ENCODE measurements around the gene SH2D5. TPM values are rescaled to one million over a fixed set of nuclear protein-coding genes. Genes with fewer than 3 reads are reported as not detected.
"Not testable (repeated sequence)": the region's sequence is repeated elsewhere in the genome, so short reads cannot be mapped to it uniquely, and the experiment has no call there.

Gene SH2D5
- polyA plus RNA-seq, 4 donors = 0.07 to 1.1 (median 0.16) TPM

GRCh38 chr1:20719261-20719660 is 13.2 kb downstream of the SH2D5 start:
- FAIRE-seq (no peak), DNase-seq (no peak)
- Histone ChIP-seq H3K4me3 (ENCODE audit: low read depth in 1 of 3, low read length in 3 of 3) (no peak overlapping the region), H3K27me3 (ENCODE audit: control insufficient read depth in 3 of 3, insufficient read depth in 3 of 3, low read length in 3 of 3) (peaks cover 6 to 31% (median 10%) of the 10 kb centered on the region in 3 donors), H3K4me1 (ENCODE audit: control insufficient read depth in 3 of 3, insufficient read depth in 2 of 3, low read depth in 1 of 3, low read length in 2 of 3) (peaks cover 2 to 3% (median 3%) of the 10 kb centered on the region in 3 donors), H3K9me3 (ENCODE audit: control insufficient read depth in 2 of 2, insufficient read depth in 1 of 2, low read depth in 1 of 2, low read length in 1 of 2) (no peaks in the 10 kb centered on the region), H3K36me3 (ENCODE audit: control insufficient read depth in 3 of 3, insufficient read depth in 2 of 3, low read depth in 1 of 3, low read length in 3 of 3) (no peaks in the 10 kb centered on the region), H3K27ac (ENCODE audit: low read depth in 1 of 3, low read length in 2 of 3) (no peak overlapping the region)
- WGBS, 3 donors = 88 to 89% (median 89%) methylated on average over 8 of the region's 8 CpGs

- H3K4me1 ChIP-seq (ENCODE audit: control insufficient read depth in 3 of 3, insufficient read depth in 2 of 3, low read depth in 1 of 3, low read length in 2 of 3); H3K36me3 ChIP-seq (ENCODE audit: control insufficient read depth in 3 of 3, insufficient read depth in 2 of 3, low read depth in 1 of 3, low read length in 3 of 3); DNase-seq; FAIRE-seq; H3K9me3 ChIP-seq (ENCODE audit: control insufficient read depth in 2 of 2, insufficient read depth in 1 of 2, low read depth in 1 of 2, low read length in 1 of 2); H3K27ac ChIP-seq (ENCODE audit: low read depth in 1 of 3, low read length in 2 of 3): not testable (repeated sequence)
- H3K4me3 ChIP-seq (ENCODE audit: low read depth in 1 of 3, low read length in 3 of 3) = peak overlapping the region in 1 of 3 donors; percentile 35
- 49 to 58% (median 57%) methylated on average over 17 of the region's 17 CpGs for WGBS, 3 donors
- peaks cover 6 to 31% (median 10%) of the 10 kb centered on the region in 3 donors for H3K27me3 ChIP-seq (ENCODE audit: control insufficient read depth in 3 of 3, insufficient read depth in 3 of 3, low read length in 3 of 3)
Observed at GRCh38 chr1:20718343-20718882, 14.1 kb downstream of the SH2D5 start.

GRCh38 chr1:20717452-20718342 is 14.8 kb downstream of the SH2D5 start, which contains the start of gene KIF17:
Gene KIF17, minus strand, starts transcription at chr1:20718007. Its CDS starts 301 bp downstream, at chr1:20717706.
- Histone ChIP-seq H3K4me1 (ENCODE audit: control insufficient read depth in 3 of 3, insufficient read depth in 2 of 3, low read depth in 1 of 3, low read length in 2 of 3) (peaks cover 2 to 3% (median 3%) of the 10 kb centered on the region in 3 donors), H3K27ac (ENCODE audit: low read depth in 1 of 3, low read length in 2 of 3) (no peak within 1 kb of the TSS), H3K9me3 (ENCODE audit: control insufficient read depth in 2 of 2, insufficient read depth in 1 of 2, low read depth in 1 of 2, low read length in 1 of 2) (no peaks in the 10 kb centered on the region), H3K27me3 (ENCODE audit: control insufficient read depth in 3 of 3, insufficient read depth in 3 of 3, low read length in 3 of 3) (peaks cover 6 to 31% (median 10%) of the 10 kb centered on the region in 3 donors), H3K36me3 (ENCODE audit: control insufficient read depth in 3 of 3, insufficient read depth in 2 of 3, low read depth in 1 of 3, low read length in 3 of 3) (no peaks in the 10 kb centered on the region), H3K4me3 (ENCODE audit: low read depth in 1 of 3, low read length in 3 of 3) (peak within 1 kb of the TSS; percentile 21 to 54 (median 35))
- DNase-seq (peak; percentile 77 to 90), FAIRE-seq (no peak)
- 1 to 3% (median 2%) methylated on average over 52 to 112 of the region's 112 CpGs for WGBS, 3 donors

- no peak for FAIRE-seq
- peaks cover 2 to 3% (median 3%) of the 10 kb centered on the region in 3 donors for H3K4me1 ChIP-seq (ENCODE audit: control insufficient read depth in 3 of 3, insufficient read depth in 2 of 3, low read depth in 1 of 3, low read length in 2 of 3)
- H3K27ac ChIP-seq (ENCODE audit: low read depth in 1 of 3, low read length in 2 of 3) = no peak overlapping the region
- no peaks in the 10 kb centered on the region for H3K36me3 ChIP-seq (ENCODE audit: control insufficient read depth in 3 of 3, insufficient read depth in 2 of 3, low read depth in 1 of 3, low read length in 3 of 3)
- H3K9me3 ChIP-seq (ENCODE audit: control insufficient read depth in 2 of 2, insufficient read depth in 1 of 2, low read depth in 1 of 2, low read length in 1 of 2) = no peaks in the 10 kb centered on the region
- peak; percentile 26 to 69 for DNase-seq
- H3K27me3 ChIP-seq (ENCODE audit: control insufficient read depth in 3 of 3, insufficient read depth in 3 of 3, low read length in 3 of 3) = peaks cover 6 to 31% (median 10%) of the 10 kb centered on the region in 3 donors
- no peak overlapping the region for H3K4me3 ChIP-seq (ENCODE audit: low read depth in 1 of 3, low read length in 3 of 3)
- WGBS, 3 donors = 12 to 59% (median 36%) methylated on average over 13 of the region's 13 CpGs
Observed at GRCh38 chr1:20716232-20716631, 16.3 kb downstream of the SH2D5 start.

- Histone ChIP-seq H3K27ac (ENCODE audit: low read depth in 1 of 3, low read length in 2 of 3) (no peak overlapping the region), H3K9me3 (ENCODE audit: control insufficient read depth in 2 of 2, insufficient read depth in 1 of 2, low read depth in 1 of 2, low read length in 1 of 2) (no peaks in the 10 kb centered on the region), H3K4me1 (ENCODE audit: control insufficient read depth in 3 of 3, insufficient read depth in 2 of 3, low read depth in 1 of 3, low read length in 2 of 3) (peaks cover 2 to 3% (median 3%) of the 10 kb centered on the region in 3 donors), H3K4me3 (ENCODE audit: low read depth in 1 of 3, low read length in 3 of 3) (no peak overlapping the region), H3K36me3 (ENCODE audit: control insufficient read depth in 3 of 3, insufficient read depth in 2 of 3, low read depth in 1 of 3, low read length in 3 of 3) (no peaks in the 10 kb centered on the region), H3K27me3 (ENCODE audit: control insufficient read depth in 3 of 3, insufficient read depth in 3 of 3, low read length in 3 of 3) (peaks cover 6 to 31% (median 10%) of the 10 kb centered on the region in 3 donors)
- DNase-seq = no peak
- no peak for FAIRE-seq
- WGBS, 3 donors = 81 to 85% (median 85%) methylated on average over 15 of the region's 15 CpGs
Observed at GRCh38 chr1:20715406-20715805, 17.1 kb downstream of the SH2D5 start.

- no peak overlapping the region for H3K27ac ChIP-seq (ENCODE audit: low read depth in 1 of 3, low read length in 2 of 3)
- FAIRE-seq (no peak), DNase-seq (peak; percentile 33 to 63)
- no peaks in the 10 kb centered on the region for H3K36me3 ChIP-seq (ENCODE audit: control insufficient read depth in 3 of 3, insufficient read depth in 2 of 3, low read depth in 1 of 3, low read length in 3 of 3)
- WGBS, 3 donors = 61 to 85% (median 67%) methylated on average over 6 of the region's 6 CpGs
- no peaks in the 10 kb centered on the region for H3K9me3 ChIP-seq (ENCODE audit: control insufficient read depth in 2 of 2, insufficient read depth in 1 of 2, low read depth in 1 of 2, low read length in 1 of 2)
- H3K4me1 ChIP-seq (ENCODE audit: control insufficient read depth in 3 of 3, insufficient read depth in 2 of 3, low read depth in 1 of 3, low read length in 2 of 3) = peaks cover 2 to 3% (median 3%) of the 10 kb centered on the region in 3 donors
- H3K4me3 ChIP-seq (ENCODE audit: low read depth in 1 of 3, low read length in 3 of 3) = no peak overlapping the region
- H3K27me3 ChIP-seq (ENCODE audit: control insufficient read depth in 3 of 3, insufficient read depth in 3 of 3, low read length in 3 of 3) = peaks cover 6 to 16% (median 10%) of the 10 kb centered on the region in 3 donors
Observed at GRCh38 chr1:20713440-20713839, 19.1 kb downstream of the SH2D5 start.

- H3K4me3 ChIP-seq (ENCODE audit: low read depth in 1 of 3, low read length in 3 of 3) = no peak overlapping the region
- H3K36me3 ChIP-seq (ENCODE audit: control insufficient read depth in 3 of 3, insufficient read depth in 2 of 3, low read depth in 1 of 3, low read length in 3 of 3) = no peaks in the 10 kb centered on the region
- H3K27me3 ChIP-seq (ENCODE audit: control insufficient read depth in 3 of 3, insufficient read depth in 3 of 3, low read length in 3 of 3) = peaks cover 6 to 11% (median 10%) of the 10 kb centered on the region in 3 donors
- no peak overlapping the region for H3K27ac ChIP-seq (ENCODE audit: low read depth in 1 of 3, low read length in 2 of 3)
- WGBS, 3 donors = 82 to 86% (median 82%) methylated on average over 6 of the region's 6 CpGs
- FAIRE-seq (no peak), DNase-seq (no peak)
- H3K9me3 ChIP-seq (ENCODE audit: control insufficient read depth in 2 of 2, insufficient read depth in 1 of 2, low read depth in 1 of 2, low read length in 1 of 2) = peaks cover 0 to 3% of the 10 kb centered on the region in 2 donors
- peaks cover 0 to 2% (median under 1%) of the 10 kb centered on the region in 3 donors for H3K4me1 ChIP-seq (ENCODE audit: control insufficient read depth in 3 of 3, insufficient read depth in 2 of 3, low read depth in 1 of 3, low read length in 2 of 3)
Observed at GRCh38 chr1:20712215-20712577, 20.3 kb downstream of the SH2D5 start.

GRCh38 chr1:20711285-20712214 is 21.0 kb downstream of the SH2D5 start:
- no peak for FAIRE-seq
- DNase-seq = no peak
- no peaks in the 10 kb centered on the region for H3K36me3 ChIP-seq (ENCODE audit: control insufficient read depth in 3 of 3, insufficient read depth in 2 of 3, low read depth in 1 of 3, low read length in 3 of 3)
- peaks cover 2 to 8% (median 5%) of the 10 kb centered on the region in 3 donors for H3K27me3 ChIP-seq (ENCODE audit: control insufficient read depth in 3 of 3, insufficient read depth in 3 of 3, low read length in 3 of 3)
- no peak overlapping the region for H3K27ac ChIP-seq (ENCODE audit: low read depth in 1 of 3, low read length in 2 of 3)
- H3K9me3 ChIP-seq (ENCODE audit: control insufficient read depth in 2 of 2, insufficient read depth in 1 of 2, low read depth in 1 of 2, low read length in 1 of 2) = peaks cover 0 to 3% of the 10 kb centered on the region in 2 donors
- H3K4me3 ChIP-seq (ENCODE audit: low read depth in 1 of 3, low read length in 3 of 3) = no peak overlapping the region
- WGBS, 3 donors = 80 to 83% (median 81%) methylated on average over 29 of the region's 29 CpGs
- no peaks in the 10 kb centered on the region for H3K4me1 ChIP-seq (ENCODE audit: control insufficient read depth in 3 of 3, insufficient read depth in 2 of 3, low read depth in 1 of 3, low read length in 2 of 3)
